ENCODE data around the gene TRMU.
A peak's percentile ranks its signal among the peaks of the same experiment; 100 is the strongest.

TRMU gene

GRCh38 chr22:46338636-46339035 lies 3.1 kb downstream of the TRMU start:
- no peak for DNase-seq

- DNase-seq = no peak
These were observed 4.4 kb downstream of the TRMU start for GRCh38 chr22:46339956-46340355.

- DNase-seq = no peak
These were observed 5.2 kb downstream of the TRMU start for GRCh38 chr22:46340676-46341075.

GRCh38 chr22:46346680-46347405 lies 11.3 kb downstream of the TRMU start:
- DNase-seq = no peak

- DNase-seq = no peak
These were observed 12.1 kb downstream of the TRMU start for GRCh38 chr22:46347646-46348045.

GRCh38 chr22:46348099-46348695 lies 12.7 kb downstream of the TRMU start:
- no peak for DNase-seq

- DNase-seq = no peak
These were observed 13.7 kb downstream of the TRMU start for GRCh38 chr22:46349238-46349637.

GRCh38 chr22:46349681-46350080 lies 14.2 kb downstream of the TRMU start:
- DNase-seq = no peak

- no peak for DNase-seq
These were observed 14.6 kb downstream of the TRMU start for GRCh38 chr22:46350121-46350520.

- DNase-seq = no peak
These were observed 15.1 kb downstream of the TRMU start for GRCh38 chr22:46350646-46351045.

- no peak for DNase-seq
These were observed 15.7 kb downstream of the TRMU start for GRCh38 chr22:46351131-46351735.

- no peak for DNase-seq
These were observed 16.3 kb downstream of the TRMU start for GRCh38 chr22:46351767-46352166.

- DNase-seq = no peak
These were observed 16.8 kb downstream of the TRMU start for GRCh38 chr22:46352276-46352675.

GRCh38 chr22:46352691-46353386 lies 17.3 kb downstream of the TRMU start:
- peak; percentile 35 for DNase-seq

GRCh38 chr22:46353483-46354105 lies 18.1 kb downstream of the TRMU start:
- no peak for DNase-seq

GRCh38 chr22:46354176-46354992 lies 18.9 kb downstream of the TRMU start:
- DNase-seq = no peak

GRCh38 chr22:46354993-46355305 lies 19.4 kb downstream of the TRMU start:
- DNase-seq = no peak

- DNase-seq = peak; percentile 26
These were observed 20.0 kb downstream of the TRMU start for GRCh38 chr22:46355369-46355995.

- no peak for DNase-seq
These were observed 20.5 kb downstream of the TRMU start for GRCh38 chr22:46355996-46356471.

- DNase-seq = no peak
These were observed 21.3 kb downstream of the TRMU start for GRCh38 chr22:46356496-46357480.
